ENCODE data around the gene EEA1. TPM values are rescaled to one million over a fixed set of nuclear protein-coding genes. Genes with fewer than 3 reads are reported as not detected.

Gene EEA1
- polyA plus RNA-seq, 2 of the 4 experiments (the other 2 are of a cell fraction) = 6.6 to 8.1 TPM

DNA sequence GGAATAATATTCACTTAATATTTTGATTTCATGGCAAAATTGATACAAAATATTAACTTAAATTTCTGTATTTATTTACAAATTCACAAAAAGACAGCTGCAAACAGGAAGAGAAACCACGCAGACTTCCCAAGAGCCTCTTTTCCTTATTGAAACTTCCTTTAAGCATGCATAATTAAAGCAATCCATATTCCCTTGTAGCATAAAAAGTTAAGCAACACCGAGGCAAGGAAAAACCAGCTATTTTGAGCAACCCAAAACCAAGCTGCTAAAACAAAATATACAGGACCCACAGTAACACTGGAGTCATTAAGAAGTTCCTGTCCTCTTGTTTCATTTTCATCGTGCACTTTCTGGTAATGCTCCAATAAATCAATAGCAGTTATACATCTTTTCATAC lies 58.0 kb downstream of the EEA1 start:
- 62% methylated on average over 3 of the region's 3 CpGs for WGBS (ENCODE audit: missing lambda C conversion rate)

DNA sequence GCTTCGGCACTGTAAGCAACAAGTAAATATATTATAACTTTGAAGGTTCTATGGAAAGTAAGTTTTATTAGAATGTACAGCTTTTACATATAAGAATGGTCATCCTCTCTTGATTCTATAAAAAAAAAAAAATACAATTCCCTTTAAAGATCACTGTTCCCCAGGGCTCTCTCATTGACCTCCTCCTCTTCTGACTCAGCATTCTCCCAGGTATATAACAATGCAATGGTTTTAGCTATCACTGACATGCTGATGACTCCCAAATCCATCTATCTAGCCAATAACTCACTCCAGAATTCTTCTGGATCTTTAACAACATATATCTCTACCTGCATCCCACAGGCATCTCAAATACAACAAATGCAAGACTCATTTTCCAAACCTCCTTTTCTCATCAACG lies 62.7 kb downstream of the EEA1 start:
- FAIRE-seq (no peak), ATAC-seq (no peak), DNase-seq (ENCODE audit: low read depth in 1 of 2, low spot score in 1 of 2) (no peak)
- Histone ChIP-seq H3K4me1 (no peaks in the 10 kb centered on the region), H3K4me2 (no peak overlapping the region), H3K9me3 (no peaks in the 10 kb centered on the region), H3K4me3 (no peak overlapping the region), H3K27ac (no peak overlapping the region)
- ChIA-PET CTCF (interaction anchor here (0.6 to 1.1 kb wide), 2 partner anchors 33 to 197 kb away, joined by 4 read pairs; no protein-coding TSS in a partner anchor), POLR2A (no interaction called here)
- WGBS (ENCODE audit: missing lambda C conversion rate) = 91% methylated on average over 2 of the region's 2 CpGs
- TF ChIP-seq, protein P1, sequence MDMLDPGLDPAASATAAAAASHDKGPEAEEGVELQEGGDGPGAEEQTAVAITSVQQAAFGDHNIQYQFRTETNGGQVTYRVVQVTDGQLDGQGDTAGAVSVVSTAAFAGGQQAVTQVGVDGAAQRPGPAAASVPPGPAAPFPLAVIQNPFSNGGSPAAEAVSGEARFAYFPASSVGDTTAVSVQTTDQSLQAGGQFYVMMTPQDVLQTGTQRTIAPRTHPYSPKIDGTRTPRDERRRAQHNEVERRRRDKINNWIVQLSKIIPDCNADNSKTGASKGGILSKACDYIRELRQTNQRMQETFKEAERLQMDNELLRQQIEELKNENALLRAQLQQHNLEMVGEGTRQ (IDR thresholded peaks at IDR 0.05) = no peak
- TF ChIP-seq NPAS2 (CRISPR knock-in tag; IDR thresholded peaks at IDR 0.05; ENCODE audit: borderline replicate concordance) = no peak
- TF ChIP-seq NR3C1 (IDR thresholded peaks at IDR 0.05) = no peak
- TF ChIP-seq KDM1A (IDR thresholded peaks at IDR 0.05; ENCODE audit: low read depth) = no peak
- TF ChIP-seq, protein P2, sequence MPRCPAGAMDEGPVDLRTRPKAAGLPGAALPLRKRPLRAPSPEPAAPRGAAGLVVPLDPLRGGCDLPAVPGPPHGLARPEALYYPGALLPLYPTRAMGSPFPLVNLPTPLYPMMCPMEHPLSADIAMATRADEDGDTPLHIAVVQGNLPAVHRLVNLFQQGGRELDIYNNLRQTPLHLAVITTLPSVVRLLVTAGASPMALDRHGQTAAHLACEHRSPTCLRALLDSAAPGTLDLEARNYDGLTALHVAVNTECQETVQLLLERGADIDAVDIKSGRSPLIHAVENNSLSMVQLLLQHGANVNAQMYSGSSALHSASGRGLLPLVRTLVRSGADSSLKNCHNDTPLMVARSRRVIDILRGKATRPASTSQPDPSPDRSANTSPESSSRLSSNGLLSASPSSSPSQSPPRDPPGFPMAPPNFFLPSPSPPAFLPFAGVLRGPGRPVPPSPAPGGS (IDR thresholded peaks at IDR 0.05) = no peak

More for the DNA sequence above, 58.0 kb downstream of the EEA1 start:
- H3K4me3 ChIP-seq = no peak overlapping the region
- H3K4me1 ChIP-seq = no peaks in the 10 kb centered on the region
- no peak overlapping the region for H3K4me2 ChIP-seq
- H3K27ac ChIP-seq = no peak overlapping the region
- H3K9me3 ChIP-seq = no peaks in the 10 kb centered on the region
- CTCF ChIA-PET = interaction anchor here (1.1 to 1.4 kb wide), 2 partner anchors 11 to 20 kb away, joined by 3 read pairs; no protein-coding TSS in a partner anchor
- no peak for FAIRE-seq
- no peak for DNase-seq (ENCODE audit: low read depth in 1 of 2, low spot score in 1 of 2)
- no peak for TF ChIP-seq RCOR1 (IDR thresholded peaks at IDR 0.05; ENCODE audit: low read depth, low read length)
- TF ChIP-seq, protein P3, sequence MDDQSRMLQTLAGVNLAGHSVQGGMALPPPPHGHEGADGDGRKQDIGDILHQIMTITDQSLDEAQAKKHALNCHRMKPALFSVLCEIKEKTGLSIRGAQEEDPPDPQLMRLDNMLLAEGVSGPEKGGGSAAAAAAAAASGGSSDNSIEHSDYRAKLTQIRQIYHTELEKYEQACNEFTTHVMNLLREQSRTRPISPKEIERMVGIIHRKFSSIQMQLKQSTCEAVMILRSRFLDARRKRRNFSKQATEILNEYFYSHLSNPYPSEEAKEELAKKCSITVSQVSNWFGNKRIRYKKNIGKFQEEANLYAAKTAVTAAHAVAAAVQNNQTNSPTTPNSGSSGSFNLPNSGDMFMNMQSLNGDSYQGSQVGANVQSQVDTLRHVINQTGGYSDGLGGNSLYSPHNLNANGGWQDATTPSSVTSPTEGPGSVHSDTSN (IDR thresholded peaks at IDR 0.05) = no peak
- TF ChIP-seq, protein P4, sequence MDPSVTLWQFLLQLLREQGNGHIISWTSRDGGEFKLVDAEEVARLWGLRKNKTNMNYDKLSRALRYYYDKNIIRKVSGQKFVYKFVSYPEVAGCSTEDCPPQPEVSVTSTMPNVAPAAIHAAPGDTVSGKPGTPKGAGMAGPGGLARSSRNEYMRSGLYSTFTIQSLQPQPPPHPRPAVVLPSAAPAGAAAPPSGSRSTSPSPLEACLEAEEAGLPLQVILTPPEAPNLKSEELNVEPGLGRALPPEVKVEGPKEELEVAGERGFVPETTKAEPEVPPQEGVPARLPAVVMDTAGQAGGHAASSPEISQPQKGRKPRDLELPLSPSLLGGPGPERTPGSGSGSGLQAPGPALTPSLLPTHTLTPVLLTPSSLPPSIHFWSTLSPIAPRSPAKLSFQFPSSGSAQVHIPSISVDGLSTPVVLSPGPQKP (IDR thresholded peaks at IDR 0.05; ENCODE audit: low read depth, low read length) = no peak
- TF ChIP-seq, protein P5, sequence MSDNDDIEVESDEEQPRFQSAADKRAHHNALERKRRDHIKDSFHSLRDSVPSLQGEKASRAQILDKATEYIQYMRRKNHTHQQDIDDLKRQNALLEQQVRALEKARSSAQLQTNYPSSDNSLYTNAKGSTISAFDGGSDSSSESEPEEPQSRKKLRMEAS (IDR thresholded peaks at IDR 0.05) = no peak
- TF ChIP-seq HDAC2 (IDR thresholded peaks at IDR 0.05) = no peak
- TF ChIP-seq BHLHE40 (IDR thresholded peaks at IDR 0.05; ENCODE audit: low read depth, low read length) = no peak
- TF ChIP-seq CEBPB (IDR thresholded peaks at IDR 0.05) = no peak
- TF ChIP-seq, protein P6, sequence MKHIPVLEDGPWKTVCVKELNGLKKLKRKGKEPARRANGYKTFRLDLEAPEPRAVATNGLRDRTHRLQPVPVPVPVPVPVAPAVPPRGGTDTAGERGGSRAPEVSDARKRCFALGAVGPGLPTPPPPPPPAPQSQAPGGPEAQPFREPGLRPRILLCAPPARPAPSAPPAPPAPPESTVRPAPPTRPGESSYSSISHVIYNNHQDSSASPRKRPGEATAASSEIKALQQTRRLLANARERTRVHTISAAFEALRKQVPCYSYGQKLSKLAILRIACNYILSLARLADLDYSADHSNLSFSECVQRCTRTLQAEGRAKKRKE (CRISPR knock-in tag; IDR thresholded peaks at IDR 0.05; ENCODE audit: low read depth) = no peak
- TF ChIP-seq, protein P7, sequence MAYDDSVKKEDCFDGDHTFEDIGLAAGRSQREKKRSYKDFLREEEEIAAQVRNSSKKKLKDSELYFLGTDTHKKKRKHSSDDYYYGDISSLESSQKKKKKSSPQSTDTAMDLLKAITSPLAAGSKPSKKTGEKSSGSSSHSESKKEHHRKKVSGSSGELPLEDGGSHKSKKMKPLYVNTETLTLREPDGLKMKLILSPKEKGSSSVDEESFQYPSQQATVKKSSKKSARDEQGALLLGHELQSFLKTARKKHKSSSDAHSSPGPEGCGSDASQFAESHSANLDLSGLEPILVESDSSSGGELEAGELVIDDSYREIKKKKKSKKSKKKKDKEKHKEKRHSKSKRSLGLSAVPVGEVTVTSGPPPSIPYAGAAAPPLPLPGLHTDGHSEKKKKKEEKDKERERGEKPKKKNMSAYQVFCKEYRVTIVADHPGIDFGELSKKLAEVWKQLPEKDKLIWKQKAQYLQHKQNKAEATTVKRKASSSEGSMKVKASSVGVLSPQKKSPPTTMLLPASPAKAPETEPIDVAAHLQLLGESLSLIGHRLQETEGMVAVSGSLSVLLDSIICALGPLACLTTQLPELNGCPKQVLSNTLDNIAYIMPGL (CRISPR knock-in tag; IDR thresholded peaks at IDR 0.05; ENCODE audit: borderline replicate concordance) = no peak
- no peak for TF ChIP-seq PHF8 (IDR thresholded peaks at IDR 0.05; ENCODE audit: borderline replicate concordance, low read depth)
- no peak for TF ChIP-seq GATA3 (IDR thresholded peaks at IDR 0.05; ENCODE audit: borderline replicate concordance)
- TF ChIP-seq EHMT2 (IDR thresholded peaks at IDR 0.05; ENCODE audit: low read depth) = no peak
- TF ChIP-seq HOXA7 (CRISPR knock-in tag; IDR thresholded peaks at IDR 0.05) = no peak
- TF ChIP-seq JUN (IDR thresholded peaks at IDR 0.05) = no peak
- TF ChIP-seq EHF (CRISPR knock-in tag; IDR thresholded peaks at IDR 0.05) = no peak
- TF ChIP-seq FOSB (CRISPR knock-in tag; IDR thresholded peaks at IDR 0.05) = no peak
- TF ChIP-seq POLR2AphosphoS2 (conservative IDR thresholded peaks at IDR 0.05; ENCODE audit: low read length) = no peak
- TF ChIP-seq ZFP36 (IDR thresholded peaks at IDR 0.05; ENCODE audit: borderline replicate concordance, partially characterized antibody) = no peak
- TF ChIP-seq NFE2L2 (conservative IDR thresholded peaks at IDR 0.05; ENCODE audit: low read length) = no peak
- ATAC-seq = no peak
- POLR2A ChIA-PET = no interaction called here

Measured in A549 (cell line).